Hypothalamus (tissue), 51 donors: ENCODE measurements around the gene DPYSL5.
"Not testable (repeated sequence)": the region's sequence is repeated elsewhere in the genome, so short reads cannot be mapped to it uniquely, and the experiment has no call there.

Source experiments
- DNase-seq, 51 donors: peaks; one replicate each; lab custom pipeline; 2025; lab: John Stamatoyannopoulos, UW

The DPYSL5 gene, protein sequence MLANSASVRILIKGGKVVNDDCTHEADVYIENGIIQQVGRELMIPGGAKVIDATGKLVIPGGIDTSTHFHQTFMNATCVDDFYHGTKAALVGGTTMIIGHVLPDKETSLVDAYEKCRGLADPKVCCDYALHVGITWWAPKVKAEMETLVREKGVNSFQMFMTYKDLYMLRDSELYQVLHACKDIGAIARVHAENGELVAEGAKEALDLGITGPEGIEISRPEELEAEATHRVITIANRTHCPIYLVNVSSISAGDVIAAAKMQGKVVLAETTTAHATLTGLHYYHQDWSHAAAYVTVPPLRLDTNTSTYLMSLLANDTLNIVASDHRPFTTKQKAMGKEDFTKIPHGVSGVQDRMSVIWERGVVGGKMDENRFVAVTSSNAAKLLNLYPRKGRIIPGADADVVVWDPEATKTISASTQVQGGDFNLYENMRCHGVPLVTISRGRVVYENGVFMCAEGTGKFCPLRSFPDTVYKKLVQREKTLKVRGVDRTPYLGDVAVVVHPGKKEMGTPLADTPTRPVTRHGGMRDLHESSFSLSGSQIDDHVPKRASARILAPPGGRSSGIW

DNA sequence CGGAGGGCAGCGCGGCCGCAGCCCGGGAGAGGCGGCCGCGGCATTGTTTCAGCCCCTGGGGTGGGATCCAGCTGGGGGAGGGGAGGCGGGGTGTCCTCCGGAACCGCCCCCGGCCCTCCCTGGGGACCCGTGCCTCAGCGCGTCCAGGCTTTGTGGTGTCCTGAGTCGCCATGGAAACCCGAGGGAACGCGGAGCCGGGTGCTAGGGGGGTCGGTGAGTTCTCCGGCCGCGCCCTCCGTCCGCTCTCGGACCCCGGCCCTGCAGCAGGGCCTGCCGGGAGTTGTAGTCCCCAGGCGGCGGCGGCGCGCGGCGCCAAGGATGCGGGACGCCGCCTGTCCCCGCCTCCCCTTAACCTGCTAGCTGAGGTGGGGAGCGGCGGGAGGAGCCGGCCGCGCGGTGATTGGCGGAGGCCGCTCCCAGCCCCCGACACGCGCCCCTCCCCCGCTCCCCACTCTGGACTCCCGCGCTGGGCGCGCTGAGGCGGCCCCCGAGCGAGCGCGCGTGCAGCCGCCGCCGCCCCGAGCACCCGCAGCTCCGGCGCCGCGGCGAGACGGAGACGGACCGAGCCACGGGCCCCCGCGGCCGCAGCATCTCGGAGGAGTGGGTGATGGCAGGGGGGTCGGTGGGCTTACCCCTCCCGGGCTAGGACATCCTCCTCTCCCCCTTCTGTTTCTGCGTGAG lies at the start of gene DPYSL5:
TSS of gene DPYSL5 (plus strand) at position 478 of the 681 bp plus-strand sequence. CDS start 50,368 bp downstream, outside the sequence.
- DNase-seq = peak in 35 of 51 donors; percentile 21 to 78 (median 49)

DNA sequence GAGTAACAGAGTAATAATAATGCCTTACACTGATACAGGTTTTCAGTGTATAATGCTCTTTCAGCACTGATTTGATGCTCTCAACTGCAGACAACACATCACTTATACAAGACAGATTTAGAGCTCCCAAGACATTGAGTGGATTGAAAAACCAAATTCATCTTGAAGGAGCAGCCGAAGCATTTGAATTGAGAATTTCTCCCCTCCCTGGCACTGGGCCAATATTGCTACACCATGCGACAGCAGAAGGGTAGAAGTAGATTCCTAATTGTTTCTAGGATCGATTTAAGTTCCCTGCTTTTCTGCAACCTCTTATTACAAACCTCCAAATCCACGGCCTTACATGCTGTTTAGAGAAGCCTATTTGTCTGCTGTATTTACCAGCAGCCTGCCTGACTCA lies 46.6 kb upstream of the DPYSL5 start:
- DNase-seq = no peak

DNA sequence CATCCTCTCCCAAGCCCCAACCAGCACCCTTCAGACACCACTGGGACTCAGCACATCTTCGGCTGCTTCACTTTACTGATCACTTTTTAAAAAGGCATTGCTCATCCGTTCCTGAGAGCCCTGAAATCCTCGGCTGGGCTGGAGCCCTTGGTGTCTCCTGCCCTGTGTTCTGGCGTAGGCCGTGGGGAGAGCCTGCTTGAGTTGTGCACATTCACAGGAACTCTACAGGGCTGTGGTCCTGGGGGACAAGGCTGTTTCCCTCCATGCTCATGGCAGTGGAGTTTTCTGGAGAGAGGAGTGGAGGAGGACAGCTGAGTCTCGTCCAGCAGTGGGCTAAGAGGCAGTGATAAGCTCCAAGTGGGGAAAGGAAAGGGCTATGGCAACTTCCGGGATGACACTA lies 46.1 kb upstream of the DPYSL5 start:
- no peak for DNase-seq

DNA sequence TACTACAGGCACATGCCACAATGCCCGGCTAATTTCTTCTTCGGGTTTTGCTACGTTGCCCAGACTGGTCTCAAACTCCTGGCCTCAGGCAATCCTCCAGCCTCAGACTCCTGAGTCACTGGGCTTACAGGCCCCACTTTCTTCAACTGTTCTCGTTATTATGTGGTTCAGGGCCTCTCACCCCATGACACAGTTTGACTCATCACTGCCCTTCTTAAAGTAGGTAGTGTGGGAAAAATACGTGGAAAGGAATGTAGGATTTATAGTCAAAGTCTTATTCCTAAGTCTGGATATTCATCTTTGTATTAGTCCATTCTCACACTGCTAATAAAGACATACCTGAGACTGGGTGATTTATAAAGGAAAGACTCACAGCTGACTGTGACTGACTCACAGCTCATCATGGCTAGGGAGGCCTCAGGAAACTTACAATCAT lies 42.7 kb upstream of the DPYSL5 start:
- DNase-seq = no peak

DNA sequence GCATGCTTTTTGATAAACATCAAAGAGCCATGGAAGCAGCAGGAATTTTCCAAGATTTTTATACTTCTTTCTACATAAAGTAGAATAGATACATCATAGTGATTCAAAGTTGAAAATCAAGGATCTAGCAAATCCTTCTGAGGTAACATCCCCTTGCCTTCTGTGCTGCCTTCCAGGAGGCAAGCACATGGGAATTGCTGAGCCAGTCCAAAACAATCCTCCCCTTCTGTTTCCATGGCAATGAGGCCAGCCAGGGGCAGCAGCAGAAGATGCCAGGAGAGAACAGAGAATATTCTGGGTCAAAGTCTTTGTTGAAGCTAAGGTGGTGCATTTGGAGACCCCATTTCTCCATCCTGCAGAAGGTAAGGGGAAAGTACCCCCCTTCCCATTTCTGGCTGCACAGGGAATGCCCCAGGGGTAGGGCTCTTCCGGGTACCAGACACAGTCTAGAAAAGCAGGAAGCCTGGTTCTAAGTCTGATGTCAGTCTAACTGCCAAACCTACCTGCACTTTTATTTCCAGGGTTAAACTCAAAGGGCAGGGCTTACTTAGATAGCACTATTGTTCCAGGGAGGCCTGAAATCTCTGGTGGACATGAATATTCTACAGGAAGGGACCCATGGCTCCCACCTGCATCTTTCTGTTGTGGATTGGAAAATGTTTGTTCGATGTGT lies 40.0 kb upstream of the DPYSL5 start:
- peak in 16 of 51 donors; percentile 2 to 45 (median 15) for DNase-seq

DNA sequence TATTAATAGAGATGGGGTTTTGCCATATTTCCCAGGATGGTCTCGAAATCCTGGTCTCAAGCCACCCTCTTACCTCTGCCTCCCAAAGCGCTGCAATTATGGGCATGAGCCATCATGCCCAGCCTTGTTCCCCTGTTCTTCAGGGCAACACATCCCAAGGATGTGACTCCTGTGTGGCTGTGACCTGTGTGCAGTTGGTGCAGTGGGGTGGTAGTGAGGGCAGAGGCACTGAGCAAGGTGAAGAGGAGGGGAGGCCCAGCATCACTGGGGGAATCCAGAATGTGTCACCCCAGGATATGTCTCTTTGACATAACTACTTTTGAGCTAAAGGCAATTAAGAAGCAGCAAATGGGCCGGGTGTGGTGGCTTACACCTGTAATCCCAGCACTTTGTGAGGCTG lies 38.7 kb upstream of the DPYSL5 start:
- DNase-seq = no peak

DNA sequence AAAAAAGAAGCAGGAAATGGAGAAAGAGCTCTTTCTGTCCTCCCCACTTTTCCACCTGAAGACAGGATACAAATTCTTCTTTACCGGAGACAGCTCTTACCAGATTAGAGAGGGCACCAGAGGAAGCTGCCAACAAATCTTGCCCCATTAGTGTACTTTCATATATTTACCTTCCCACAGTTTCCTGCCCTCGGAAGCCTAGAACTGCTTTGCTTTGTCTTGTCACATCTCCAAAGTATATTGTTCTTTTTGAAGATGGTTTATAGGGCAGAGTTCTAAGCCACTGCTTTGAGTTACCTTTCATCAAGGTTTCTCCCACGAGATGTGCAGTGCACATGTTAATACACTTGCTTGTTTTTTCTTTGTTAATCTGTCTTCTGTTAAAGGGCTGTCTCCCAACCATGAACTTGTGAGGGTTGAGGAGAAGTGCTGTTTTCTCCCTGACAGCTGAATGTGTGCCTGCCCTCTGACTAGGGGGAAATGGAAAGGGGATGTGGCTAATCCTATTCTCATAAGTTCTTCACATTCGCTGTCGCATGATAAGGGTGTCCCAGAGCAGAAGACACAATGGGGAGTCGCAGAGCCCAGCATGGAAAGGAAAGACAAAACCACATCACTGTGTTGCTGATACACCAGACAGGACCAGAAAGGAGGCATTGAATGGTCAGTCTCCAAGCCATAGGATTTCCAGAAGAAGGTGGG lies 37.9 kb upstream of the DPYSL5 start:
- DNase-seq = peak in 4 of 51 donors; percentile 4 to 32 (median 14)

DNA sequence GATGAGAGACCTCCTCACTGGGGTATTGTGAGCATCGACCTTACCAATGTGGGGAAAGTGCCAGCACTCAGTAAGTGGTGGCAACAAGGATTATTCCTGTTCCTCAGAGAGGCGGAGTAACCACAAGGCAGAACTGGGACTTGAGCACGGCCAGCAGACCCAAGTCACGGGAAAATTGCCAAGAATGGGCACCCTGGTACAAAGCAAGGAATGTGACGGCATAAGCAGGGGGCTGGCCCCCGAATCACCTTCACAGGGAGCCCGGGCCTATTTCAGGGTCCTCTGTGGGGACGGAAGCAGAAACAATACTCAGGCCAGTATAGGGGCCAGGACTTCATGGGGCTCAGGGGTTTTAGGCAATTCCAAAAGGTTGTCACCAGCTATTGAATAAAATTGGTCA lies 36.7 kb upstream of the DPYSL5 start:
- DNase-seq = peak in 1 of 51 donors; percentile 3

DNA sequence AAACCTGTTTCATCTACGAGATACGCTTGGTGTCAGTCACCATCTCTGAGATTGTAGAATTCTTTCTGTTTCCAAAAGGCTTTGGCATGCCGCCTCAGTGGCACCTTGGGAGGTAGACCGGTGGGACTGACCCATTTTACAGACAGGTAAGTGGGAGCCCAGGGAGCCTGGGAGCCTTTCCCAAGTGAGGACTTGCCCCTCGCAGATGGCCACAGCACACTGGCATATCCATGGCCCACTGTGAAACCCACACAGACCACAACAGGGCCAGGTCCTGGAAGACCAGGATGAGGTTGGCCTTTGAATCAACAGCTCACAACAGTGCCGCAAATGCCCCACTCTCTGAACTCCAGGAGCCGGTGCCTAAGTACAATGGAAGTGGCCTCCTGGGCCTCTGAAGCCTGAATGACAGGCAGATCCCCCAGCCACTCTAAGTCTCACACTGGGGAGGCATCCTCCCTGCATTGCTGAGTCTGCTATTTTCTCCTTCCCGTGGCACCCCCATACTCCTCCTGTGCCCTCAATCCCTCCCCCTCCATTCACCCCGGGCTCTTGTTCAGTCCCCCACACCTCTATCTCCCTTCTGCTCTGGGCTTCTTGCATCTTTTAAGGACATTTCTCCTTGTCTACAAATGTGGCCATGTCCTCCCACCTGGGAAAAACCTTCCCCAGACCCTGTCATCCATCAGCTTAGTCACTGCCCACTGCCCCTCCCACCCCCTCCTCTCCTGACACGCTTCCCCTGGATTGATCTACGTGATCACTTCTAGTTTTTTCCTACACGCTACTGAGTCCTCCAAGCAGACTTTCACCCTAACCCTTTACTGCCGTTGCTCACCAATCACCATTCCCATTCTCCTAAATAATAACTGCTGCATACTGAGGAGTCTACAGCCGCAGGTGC lies 35.9 kb upstream of the DPYSL5 start:
- DNase-seq = no peak

DNA sequence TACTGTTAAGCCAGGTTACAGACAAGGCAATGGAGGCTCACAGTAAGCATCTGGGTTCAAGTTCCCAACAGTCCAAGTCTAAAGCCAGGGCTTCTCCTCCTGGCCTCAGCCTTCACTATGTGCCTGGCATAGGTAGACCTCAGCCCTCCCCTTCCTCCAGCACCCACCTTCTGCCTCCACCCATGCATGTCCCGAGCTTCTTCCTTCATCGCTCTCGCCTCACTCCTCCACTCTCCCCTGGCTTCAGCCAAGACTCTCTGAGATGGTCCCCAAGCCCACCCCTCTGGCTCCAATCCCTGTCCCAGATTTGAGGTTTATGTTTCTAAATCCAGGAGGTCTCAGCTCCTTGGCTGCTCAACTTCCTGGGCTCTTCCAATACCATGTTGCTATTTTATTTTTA lies 35.2 kb upstream of the DPYSL5 start:
- DNase-seq = no peak

DNA sequence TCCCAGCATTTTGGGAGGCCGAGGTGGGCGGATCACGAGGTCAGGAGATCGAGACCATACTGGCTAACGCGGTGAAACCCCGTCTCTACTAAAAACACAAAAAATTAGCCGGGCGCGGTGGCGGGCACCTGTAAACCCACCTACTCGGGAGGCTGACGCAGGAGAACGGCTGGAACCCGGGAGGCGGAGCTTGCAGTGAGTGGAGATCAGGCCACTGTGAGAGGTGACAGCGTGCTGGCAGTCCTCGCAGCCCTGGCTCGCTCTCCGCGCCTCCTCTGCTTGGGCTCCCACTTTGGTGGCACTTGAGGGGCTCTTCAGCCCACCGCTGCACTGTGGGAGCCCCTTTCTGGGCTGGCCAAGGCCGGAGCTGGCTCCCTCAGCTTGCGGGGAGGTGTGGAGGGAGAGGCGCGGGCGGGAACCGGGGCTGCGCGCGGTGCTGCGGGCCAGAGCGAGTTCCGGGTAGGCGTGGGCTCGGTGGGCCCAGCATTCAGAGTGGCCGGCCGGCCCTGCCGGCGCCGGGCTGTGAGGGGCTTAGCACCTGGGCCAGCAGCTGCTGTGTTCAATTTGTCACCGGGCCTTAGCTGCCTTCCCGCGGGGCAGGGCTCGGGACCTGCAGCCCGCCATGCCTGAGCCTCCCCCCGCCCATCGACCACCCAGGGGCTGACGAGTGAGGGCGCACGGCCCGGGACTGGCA lies 33.7 kb upstream of the DPYSL5 start:
- DNase-seq = not testable (repeated sequence)

DNA sequence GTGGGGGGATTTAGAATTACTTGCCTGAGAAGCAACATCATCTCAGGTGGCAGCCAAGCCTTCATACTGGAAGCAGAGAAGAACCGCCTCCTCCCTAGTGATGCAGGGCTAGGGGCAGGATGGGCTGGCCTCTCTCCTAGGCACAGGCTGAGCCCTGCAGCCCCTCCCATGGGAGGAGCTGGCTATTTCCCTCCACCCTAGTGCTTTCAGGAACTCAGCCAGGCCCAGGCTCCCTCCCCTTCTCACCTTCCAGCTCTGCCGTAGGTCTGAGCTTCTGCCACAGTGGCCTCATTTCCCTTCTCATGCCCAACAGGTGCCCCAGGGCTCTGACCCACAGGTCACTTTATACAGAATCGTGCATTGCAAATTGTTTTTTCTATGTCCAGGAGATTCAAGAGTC lies 31.0 kb upstream of the DPYSL5 start:
- DNase-seq = no peak

DNA sequence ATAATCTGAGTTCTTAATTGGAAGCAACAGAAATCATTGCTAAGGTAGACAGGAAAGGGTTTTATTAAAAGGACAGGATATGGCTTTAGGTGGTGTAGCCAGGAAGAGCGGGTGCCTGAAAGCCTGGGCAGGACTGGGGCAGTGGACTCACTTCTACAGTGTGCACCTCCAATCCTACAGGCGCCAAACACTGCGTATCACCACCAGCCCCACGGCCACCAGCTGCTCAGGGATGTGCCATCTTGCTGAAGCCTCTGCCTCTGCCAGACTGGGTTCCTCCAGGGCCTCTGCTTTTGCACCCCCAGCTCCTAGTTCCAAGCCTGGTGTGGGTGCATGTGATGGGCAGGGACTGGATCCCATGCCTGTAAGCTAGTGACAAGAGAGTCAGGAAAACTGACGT lies 29.7 kb upstream of the DPYSL5 start:
- DNase-seq = no peak

DNA sequence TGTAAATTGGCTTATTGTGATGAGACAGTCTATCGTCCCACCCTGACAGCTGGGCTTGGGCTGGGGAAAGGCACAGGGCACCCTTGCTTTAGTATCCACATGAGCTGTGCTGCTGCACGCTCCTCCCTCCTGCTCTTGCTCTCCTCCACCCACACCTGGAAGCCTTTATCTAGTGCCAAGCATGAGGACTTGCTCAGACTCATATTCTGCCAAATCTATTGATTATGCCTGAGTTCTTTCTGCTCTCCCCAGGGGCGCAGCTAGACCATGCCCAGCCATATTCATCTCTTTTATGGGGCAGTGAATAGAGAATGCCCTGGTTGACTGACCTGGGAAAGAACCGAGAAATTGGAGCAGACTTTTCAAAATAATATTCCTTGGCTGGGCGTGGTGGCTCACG lies 29.0 kb upstream of the DPYSL5 start:
- DNase-seq = no peak

DNA sequence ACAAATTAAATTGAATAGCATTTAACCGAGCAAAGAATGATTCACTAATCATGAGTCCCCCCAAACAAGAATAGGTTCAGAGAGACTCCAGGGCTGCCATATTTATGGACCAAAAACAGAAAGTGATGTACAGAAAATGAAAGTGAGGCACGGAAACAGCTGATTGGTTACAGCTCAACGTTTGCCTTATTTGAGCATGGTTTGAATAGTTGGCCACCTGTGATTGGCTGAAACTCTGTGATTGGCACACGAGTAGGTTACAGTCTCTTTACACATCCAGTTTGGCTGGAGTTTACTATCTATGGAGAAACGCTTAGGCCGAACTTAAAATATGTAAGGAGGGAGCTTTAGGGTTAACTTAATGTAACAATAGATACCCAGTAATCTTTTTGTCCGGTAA lies 27.0 kb upstream of the DPYSL5 start:
- DNase-seq = no peak

DNA sequence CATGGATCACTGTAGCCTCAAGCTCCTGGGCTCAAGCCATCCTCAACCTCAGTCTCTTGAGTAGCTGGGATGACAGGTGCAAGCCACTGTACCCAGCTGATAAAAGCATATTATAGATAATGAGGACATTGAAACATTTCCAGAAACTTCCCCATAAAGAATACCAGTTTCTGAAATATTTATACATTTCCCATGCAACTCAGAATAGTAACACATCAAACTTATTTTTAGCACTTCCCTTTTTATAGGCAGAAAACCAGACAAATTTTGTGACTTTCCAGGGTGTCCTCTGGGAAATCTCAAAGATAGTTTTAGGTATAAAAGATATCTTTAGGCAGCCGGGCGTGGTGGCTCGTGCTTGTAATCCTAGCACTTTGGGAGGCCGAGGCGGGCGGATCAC lies 25.1 kb upstream of the DPYSL5 start:
- no peak for DNase-seq

DNA sequence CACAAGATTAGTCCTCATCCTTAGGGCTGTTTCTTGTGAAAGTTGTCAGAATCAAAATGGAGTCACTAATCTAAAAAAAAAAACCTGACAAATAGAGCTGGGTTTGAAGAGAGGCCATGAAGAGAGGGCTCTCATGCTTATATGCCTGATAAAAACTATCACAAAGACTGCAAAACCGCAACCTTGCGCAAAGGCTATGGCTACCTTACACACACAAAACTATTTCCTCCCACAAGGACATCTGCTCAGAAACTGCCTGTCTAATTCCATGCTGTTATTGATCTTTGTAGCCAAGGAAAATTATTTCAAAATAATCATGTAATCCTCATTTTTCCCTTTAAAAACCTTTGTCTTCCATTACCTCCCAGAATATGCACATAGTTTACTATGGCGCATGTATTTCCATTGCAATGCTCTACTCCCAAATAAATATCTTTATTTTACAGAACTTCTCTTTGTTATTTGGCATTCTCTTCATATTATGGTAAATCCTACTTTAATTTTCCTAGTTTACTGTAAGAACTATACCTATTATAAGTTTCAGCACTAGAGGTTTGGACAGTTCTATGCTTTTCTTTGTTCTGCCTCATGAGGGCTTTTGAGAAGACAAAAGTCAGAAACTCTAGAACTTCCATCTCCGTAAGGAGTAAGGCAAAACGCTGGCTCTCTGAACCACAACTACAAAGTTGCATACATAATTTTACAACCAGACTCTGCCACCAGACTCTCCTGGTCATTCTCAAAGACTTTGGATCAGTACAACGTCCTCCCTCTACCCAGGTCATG lies 9.6 kb upstream of the DPYSL5 start:
- DNase-seq = no peak
